ENCODE data around the gene C17orf100. TPM values are rescaled to one million over a fixed set of nuclear protein-coding genes. Genes with fewer than 3 reads are reported as not detected.

C17orf100 gene
- total and polyA plus RNA-seq, 8 donors: 1.3 to 7.6 (median 5.6) TPM

- Histone ChIP-seq H3K9me3 (no peaks in the 10 kb centered on the region), H3K27me3 (peaks cover 0 to 22% of the 10 kb centered on the region in 2 donors), H3K4me1 (no peaks in the 10 kb centered on the region), H3K27ac (no peak overlapping the region), H3K4me3 (no peak overlapping the region), H3K36me3 (no peaks in the 10 kb centered on the region)
- intact Hi-C loops (cut with DNase I): no loop called here
- ATAC-seq (no peak), DNase-seq (no peak)
- TF ChIP-seq CTCF (IDR thresholded peaks at IDR 0.05): no peak
Observed at GRCh38 chr17:6669479-6670212, 18.1 kb downstream of the C17orf100 start.

- intact Hi-C loops (cut with DNase I): no loop called here
- DNase-seq: no peak
- peaks cover 0 to 19% of the 10 kb centered on the region in 2 donors for H3K27me3 ChIP-seq
- no peaks in the 10 kb centered on the region for H3K9me3 ChIP-seq
- no peaks in the 10 kb centered on the region for H3K36me3 ChIP-seq
- H3K4me3 ChIP-seq: no peak overlapping the region
- no peak for TF ChIP-seq CTCF (IDR thresholded peaks at IDR 0.05)
- no peak for ATAC-seq
- no peak overlapping the region for H3K27ac ChIP-seq
- no peaks in the 10 kb centered on the region for H3K4me1 ChIP-seq
Observed at GRCh38 chr17:6670571-6670970, 19.0 kb downstream of the C17orf100 start.

- H3K9me3 ChIP-seq: no peaks in the 10 kb centered on the region
- DNase-seq (no peak), ATAC-seq (no peak)
- peaks cover 0 to 16% of the 10 kb centered on the region in 2 donors for H3K27me3 ChIP-seq
- H3K4me1 ChIP-seq: no peaks in the 10 kb centered on the region
- TF ChIP-seq CTCF (IDR thresholded peaks at IDR 0.05): no peak
- intact Hi-C loops (cut with DNase I): no loop called here
- H3K27ac ChIP-seq: no peak overlapping the region
- no peak overlapping the region for H3K4me3 ChIP-seq
- no peaks in the 10 kb centered on the region for H3K36me3 ChIP-seq
Observed at GRCh38 chr17:6670999-6671398, 19.4 kb downstream of the C17orf100 start.

- ATAC-seq (no peak), DNase-seq (no peak)
- Histone ChIP-seq H3K4me1 (no peaks in the 10 kb centered on the region), H3K4me3 (no peak overlapping the region), H3K9me3 (no peaks in the 10 kb centered on the region), H3K27me3 (peaks cover 0 to 20% of the 10 kb centered on the region in 2 donors), H3K27ac (no peak overlapping the region), H3K36me3 (no peaks in the 10 kb centered on the region)
- no peak for TF ChIP-seq CTCF (IDR thresholded peaks at IDR 0.05)
- intact Hi-C loops (cut with DNase I): no loop called here
Observed at GRCh38 chr17:6671431-6671830, 19.9 kb downstream of the C17orf100 start.

GRCh38 chr17:6674586-6674985 is 23.0 kb downstream of the C17orf100 start:
- TF ChIP-seq CTCF (IDR thresholded peaks at IDR 0.05): no peak
- no peaks in the 10 kb centered on the region for H3K4me1 ChIP-seq
- intact Hi-C loops (cut with DNase I): no loop called here
- H3K4me3 ChIP-seq: no peak overlapping the region
- H3K9me3 ChIP-seq: no peaks in the 10 kb centered on the region
- H3K27ac ChIP-seq: no peak overlapping the region
- H3K36me3 ChIP-seq: no peaks in the 10 kb centered on the region
- peaks cover 0 to 38% of the 10 kb centered on the region in 2 donors for H3K27me3 ChIP-seq
- ATAC-seq: no peak
- no peak for DNase-seq
